SK-N-SH treated with all-trans-retinoic acid at 6 μM for 48 hours (cell line): Measurements from ENCODE around the gene CACNA1B.

ENCODE experiments used
- ATAC-seq: fragments of 200-7000 bp; cut with Tn5 transposase; 3 replicates; pipeline ENCODE4 v1.9.1; 2020; ENCODE audit warnings: mild to moderate bottlenecking, moderate library complexity
- ARNTL ChIP-seq: fragments of 450-650 bp; formaldehyde crosslinking; IDR thresholded peaks from 2 replicates; pipeline ENCODE4 v1.5.0; 2020; ENCODE audit warnings: low read depth, mild to moderate bottlenecking, moderate library complexity, borderline replicate concordance
- BACH2 ChIP-seq: fragments of 250-450 bp; sonication (Bioruptor Pico); IDR thresholded peaks from 2 replicates; pipeline ENCODE4 v1.9.0; 2021; ENCODE audit warnings: mild to moderate bottlenecking, borderline replicate concordance
- CSDC2 ChIP-seq: fragments of 250-450 bp; sonication (Bioruptor Pico); IDR thresholded peaks from 2 replicates; pipeline ENCODE4 v1.5.0; 2020; ENCODE audit warnings: mild to moderate bottlenecking, moderate library complexity
- ESRRG ChIP-seq: fragments of 250-450 bp; sonication (Bioruptor Pico); IDR thresholded peaks from 2 replicates; pipeline ENCODE4 v1.6.1; 2021; ENCODE audit warnings: mild to moderate bottlenecking
- GLIS3 ChIP-seq: fragments of 250-450 bp; sonication (Bioruptor Pico); IDR thresholded peaks from 2 replicates; pipeline ENCODE4 v1.5.0; 2020; ENCODE audit warnings: mild to moderate bottlenecking, moderate library complexity
- ISL1 ChIP-seq: fragments of 250-450 bp; sonication (Bioruptor Pico); IDR thresholded peaks from 2 replicates; pipeline ENCODE4 v2.1.2; 2022; ENCODE audit warnings: mild to moderate bottlenecking, moderate library complexity
- OSR1 ChIP-seq: fragments of 250-450 bp; sonication (Bioruptor Pico); IDR thresholded peaks from 2 replicates; pipeline ENCODE4 v1.8.0; 2022; ENCODE audit warnings: moderate library complexity, mild to moderate bottlenecking, inconsistent platforms
- PATZ1 ChIP-seq: fragments of 250-450 bp; sonication (Bioruptor Pico); IDR thresholded peaks from 2 replicates; pipeline ENCODE4 v1.8.0; 2020; ENCODE audit warnings: mild to moderate bottlenecking, moderate library complexity, borderline replicate concordance
- POU6F1 ChIP-seq: fragments of 250-450 bp; sonication (Bioruptor Pico); IDR thresholded peaks from 2 replicates; pipeline ENCODE4 v1.8.0; 2021; ENCODE audit warnings: low read depth, mild to moderate bottlenecking, moderate library complexity, borderline replicate concordance
- PPARA ChIP-seq: fragments of 250-450 bp; sonication (Bioruptor Pico); IDR thresholded peaks from 2 replicates; pipeline ENCODE4 v1.5.0; 2020; ENCODE audit warnings: mild to moderate bottlenecking, borderline replicate concordance
- RARB ChIP-seq: fragments of 250-450 bp; sonication (Bioruptor Pico); IDR thresholded peaks from 2 replicates; pipeline ENCODE4 v1.8.0; 2021; ENCODE audit warnings: mild to moderate bottlenecking, moderate library complexity
- SNAI2 ChIP-seq: fragments of 250-450 bp; sonication (Bioruptor Pico); IDR thresholded peaks from 2 replicates; pipeline ENCODE4 v1.5.0; 2020; ENCODE audit warnings: mild to moderate bottlenecking, moderate library complexity
- TCF4 ChIP-seq: fragments of 250-450 bp; sonication (Bioruptor Pico); IDR thresholded peaks from 2 replicates; pipeline ENCODE4 v1.8.0; 2021; ENCODE audit warnings: mild to moderate bottlenecking, moderate library complexity, borderline replicate concordance
- TOX ChIP-seq: fragments of 250-450 bp; sonication (Bioruptor Pico); IDR thresholded peaks from 2 replicates; pipeline ENCODE4 v1.8.0; 2021; ENCODE audit warnings: mild to moderate bottlenecking, moderate library complexity, borderline replicate concordance
- TSHZ2 ChIP-seq: fragments of 250-450 bp; sonication (Bioruptor Pico); IDR thresholded peaks from 2 replicates; pipeline ENCODE4 v1.5.0; 2020; ENCODE audit warnings: mild to moderate bottlenecking, moderate library complexity
- ZFP3 ChIP-seq: fragments of 250-450 bp; sonication (Bioruptor Pico); IDR thresholded peaks from 2 replicates; pipeline ENCODE4 v1.5.0; 2020; ENCODE audit warnings: mild to moderate bottlenecking, moderate library complexity
- ZFP30 ChIP-seq: fragments of 450-650 bp; formaldehyde crosslinking; IDR thresholded peaks from 2 replicates; pipeline ENCODE4 v1.5.0; 2022; ENCODE audit warnings: mild to moderate bottlenecking, moderate library complexity
- ZNF565 ChIP-seq: fragments of 450-650 bp; formaldehyde crosslinking; conservative IDR thresholded peaks from 2 replicates; pipeline ENCODE4 v1.5.0; 2020; ENCODE audit warnings: low read depth, mild to moderate bottlenecking, moderate library complexity
- ZNF70 ChIP-seq: fragments of 450-650 bp; formaldehyde crosslinking; IDR thresholded peaks from 2 replicates; pipeline ENCODE4 v1.5.0; 2020; ENCODE audit warnings: mild to moderate bottlenecking, moderate library complexity
- ZNF8 ChIP-seq: fragments of 450-650 bp; formaldehyde crosslinking; IDR thresholded peaks from 2 replicates; pipeline ENCODE4 v1.5.0; 2020; ENCODE audit warnings: mild to moderate bottlenecking, moderate library complexity
- TF ChIP-seq, protein P1 (sequence below): fragments of 250-450 bp; sonication (Bioruptor Pico); IDR thresholded peaks from 2 replicates; pipeline ENCODE4 v1.5.1; 2021; ENCODE audit warnings: mild to moderate bottlenecking, moderate library complexity
- TF ChIP-seq, protein P2 (sequence below): fragments of 250-450 bp; sonication (Bioruptor Pico); IDR thresholded peaks from 2 replicates; pipeline ENCODE4 v1.5.1; 2020; ENCODE audit warnings: low read depth, mild to moderate bottlenecking, moderate library complexity

Gene CACNA1B

GRCh38 chr9:138040446-138041430 lies 163.2 kb downstream of the CACNA1B start:
- ATAC-seq = no peak
- TF ChIP-seq PATZ1 = no peak
- no peak for TF ChIP-seq CSDC2 (CRISPR knock-in tag)
- no peak for TF ChIP-seq ZNF8 (CRISPR knock-in tag)
- TF ChIP-seq ZFP3 (CRISPR knock-in tag) = no peak
- no peak for TF ChIP-seq TOX
- no peak for TF ChIP-seq RARB (CRISPR knock-in tag)
- no peak for TF ChIP-seq GLIS3 (CRISPR knock-in tag)
- TF ChIP-seq OSR1 (CRISPR knock-in tag) = no peak
- TF ChIP-seq ZNF565 (CRISPR knock-in tag) = no peak
- TF ChIP-seq, protein P1, sequence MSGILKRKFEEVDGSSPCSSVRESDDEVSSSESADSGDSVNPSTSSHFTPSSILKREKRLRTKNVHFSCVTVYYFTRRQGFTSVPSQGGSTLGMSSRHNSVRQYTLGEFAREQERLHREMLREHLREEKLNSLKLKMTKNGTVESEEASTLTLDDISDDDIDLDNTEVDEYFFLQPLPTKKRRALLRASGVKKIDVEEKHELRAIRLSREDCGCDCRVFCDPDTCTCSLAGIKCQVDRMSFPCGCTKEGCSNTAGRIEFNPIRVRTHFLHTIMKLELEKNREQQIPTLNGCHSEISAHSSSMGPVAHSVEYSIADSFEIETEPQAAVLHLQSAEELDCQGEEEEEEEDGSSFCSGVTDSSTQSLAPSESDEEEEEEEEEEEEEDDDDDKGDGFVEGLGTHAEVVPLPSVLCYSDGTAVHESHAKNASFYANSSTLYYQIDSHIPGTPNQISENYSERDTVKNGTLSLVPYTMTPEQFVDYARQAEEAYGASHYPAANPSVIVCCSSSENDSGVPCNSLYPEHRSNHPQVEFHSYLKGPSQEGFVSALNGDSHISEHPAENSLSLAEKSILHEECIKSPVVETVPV (CRISPR knock-in tag) = no peak
- TF ChIP-seq ARNTL (CRISPR knock-in tag) = no peak
- no peak for TF ChIP-seq ESRRG (CRISPR knock-in tag)
- TF ChIP-seq POU6F1 (CRISPR knock-in tag) = no peak
- no peak for TF ChIP-seq ISL1
- TF ChIP-seq SNAI2 (CRISPR knock-in tag) = no peak

- TF ChIP-seq ZFP30 (CRISPR knock-in tag) (no peak), ZNF8 (CRISPR knock-in tag) (no peak), ESRRG (CRISPR knock-in tag) (no peak), ZFP3 (CRISPR knock-in tag) (no peak), TCF4 (CRISPR knock-in tag) (no peak), ZNF70 (CRISPR knock-in tag) (no peak), TOX (no peak), PATZ1 (no peak), RARB (CRISPR knock-in tag) (no peak), BACH2 (CRISPR knock-in tag) (no peak), TSHZ2 (CRISPR knock-in tag) (no peak), PPARA (CRISPR knock-in tag) (no peak), POU6F1 (CRISPR knock-in tag) (no peak), OSR1 (CRISPR knock-in tag) (no peak)
- TF ChIP-seq, protein P2, sequence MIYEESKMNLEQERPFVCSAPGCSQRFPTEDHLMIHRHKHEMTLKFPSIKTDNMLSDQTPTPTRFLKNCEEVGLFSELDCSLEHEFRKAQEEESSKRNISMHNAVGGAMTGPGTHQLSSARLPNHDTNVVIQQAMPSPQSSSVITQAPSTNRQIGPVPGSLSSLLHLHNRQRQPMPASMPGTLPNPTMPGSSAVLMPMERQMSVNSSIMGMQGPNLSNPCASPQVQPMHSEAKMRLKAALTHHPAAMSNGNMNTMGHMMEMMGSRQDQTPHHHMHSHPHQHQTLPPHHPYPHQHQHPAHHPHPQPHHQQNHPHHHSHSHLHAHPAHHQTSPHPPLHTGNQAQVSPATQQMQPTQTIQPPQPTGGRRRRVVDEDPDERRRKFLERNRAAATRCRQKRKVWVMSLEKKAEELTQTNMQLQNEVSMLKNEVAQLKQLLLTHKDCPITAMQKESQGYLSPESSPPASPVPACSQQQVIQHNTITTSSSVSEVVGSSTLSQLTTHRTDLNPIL (CRISPR knock-in tag) = no peak
- no peak for ATAC-seq
Observed at GRCh38 chr9:138042146-138042545, 164.6 kb downstream of the CACNA1B start.
